NCI-H128 (cell line): Measurements from ENCODE around the gene OR1L6.

Experiments
- DNase-seq: peaks from one replicate; lab custom pipeline; 2025; ENCODE audit not compliant: unreplicated experiment; lab: John Stamatoyannopoulos, UW

OR1L6 gene

GRCh38 chr9:122742003-122742402 is at the start of gene OR1L6:
Gene OR1L6, plus strand, starts transcription at chr9:122742303. Its CDS starts 7,545 bp downstream, at chr9:122749848.
- no peak for DNase-seq

- no peak for DNase-seq
Observed at GRCh38 chr9:122695696-122696095, 46.4 kb upstream of the OR1L6 start.

- DNase-seq = no peak
Observed at GRCh38 chr9:122718038-122718437, 24.1 kb upstream of the OR1L6 start.

- DNase-seq = no peak
Observed at GRCh38 chr9:122719218-122719617, 22.9 kb upstream of the OR1L6 start.

- no peak for DNase-seq
Observed at GRCh38 chr9:122723690-122724089, 18.4 kb upstream of the OR1L6 start, which contains the start of gene OR1L4. Gene OR1L4, plus strand, starts transcription at chr9:122723990. Its CDS starts 0 bp downstream, at chr9:122723990.

GRCh38 chr9:122754825-122755224 is 12.7 kb downstream of the OR1L6 start:
- no peak for DNase-seq

GRCh38 chr9:122767817-122768216 is 25.7 kb downstream of the OR1L6 start:
- DNase-seq = no peak

- DNase-seq = no peak
Observed at GRCh38 chr9:122777052-122777451, 34.9 kb downstream of the OR1L6 start.

- DNase-seq = no peak
Observed at GRCh38 chr9:122777935-122778627, 36.0 kb downstream of the OR1L6 start.

GRCh38 chr9:122779181-122779580 is 37.1 kb downstream of the OR1L6 start:
- no peak for DNase-seq

GRCh38 chr9:122780026-122780425 is 37.9 kb downstream of the OR1L6 start:
- no peak for DNase-seq

GRCh38 chr9:122781671-122782070 is 39.6 kb downstream of the OR1L6 start:
- DNase-seq = no peak

- DNase-seq = no peak
Observed at GRCh38 chr9:122785269-122785668, 43.2 kb downstream of the OR1L6 start.

- no peak for DNase-seq
Observed at GRCh38 chr9:122786338-122786737, 44.2 kb downstream of the OR1L6 start.

GRCh38 chr9:122788831-122789230 is 46.7 kb downstream of the OR1L6 start, which contains the start of gene OR5C1:
Gene OR5C1, plus strand, starts transcription at chr9:122788933. Its CDS starts 0 bp downstream, at chr9:122788933.
- no peak for DNase-seq

GRCh38 chr9:122789256-122790046 is 47.3 kb downstream of the OR1L6 start:
- no peak for DNase-seq

- DNase-seq = no peak
Observed at GRCh38 chr9:122791872-122792669, 50.0 kb downstream of the OR1L6 start.

- no peak for DNase-seq
Observed at GRCh38 chr9:122797316-122798063, 55.4 kb downstream of the OR1L6 start.
